ENCODE data around the gene GBA3. TPM values are rescaled to one million over a fixed set of nuclear protein-coding genes. Genes with fewer than 3 reads are reported as not detected.

GBA3 gene
- total and polyA plus RNA-seq, 4 donors, result 0.17 to 0.55 (median 0.45) TPM

GRCh38 chr4:22745234-22745633, 52.5 kb downstream of the GBA3 start:
- Histone ChIP-seq H3K4me1 (ENCODE audit: control insufficient read depth, insufficient read depth, low read length) (no peaks in the 10 kb centered on the region), H3K36me3 (ENCODE audit: control insufficient read depth, insufficient read depth, low read length) (no peaks in the 10 kb centered on the region), H3K27ac (ENCODE audit: low read depth, low read length) (no peak overlapping the region), H3K9me3 (ENCODE audit: control insufficient read depth, insufficient read depth, low read length) (no peaks in the 10 kb centered on the region), H3K27me3 (ENCODE audit: control insufficient read depth, insufficient read depth, low read length) (no peaks in the 10 kb centered on the region), H3K4me3 (ENCODE audit: low read depth, low read length) (no peak overlapping the region)
- no peak for DNase-seq (ENCODE audit: low read depth in 4 of 6, low spot score in 6 of 6)
- no CpG with 5 or more reads among the region's 1 CpG for WGBS (ENCODE audit: insufficient coverage)

GRCh38 chr4:22754116-22754515, 61.4 kb downstream of the GBA3 start:
- 80% methylated on average over 1 of the region's 2 CpGs for WGBS (ENCODE audit: insufficient coverage)
- no peak overlapping the region for H3K27ac ChIP-seq (ENCODE audit: low read depth, low read length)
- no peaks in the 10 kb centered on the region for H3K9me3 ChIP-seq (ENCODE audit: control insufficient read depth, insufficient read depth, low read length)
- no peaks in the 10 kb centered on the region for H3K36me3 ChIP-seq (ENCODE audit: control insufficient read depth, insufficient read depth, low read length)
- no peaks in the 10 kb centered on the region for H3K27me3 ChIP-seq (ENCODE audit: control insufficient read depth, insufficient read depth, low read length)
- no peaks in the 10 kb centered on the region for H3K4me1 ChIP-seq (ENCODE audit: control insufficient read depth, insufficient read depth, low read length)
- no peak overlapping the region for H3K4me3 ChIP-seq (ENCODE audit: low read depth, low read length)
- peak in 1 of 6 donors; percentile 30 for DNase-seq (ENCODE audit: low read depth in 4 of 6, low spot score in 6 of 6)

- no CpG with 5 or more reads among the region's 2 CpGs for WGBS (ENCODE audit: insufficient coverage)
- H3K27me3 ChIP-seq (ENCODE audit: control insufficient read depth, insufficient read depth, low read length), result no peaks in the 10 kb centered on the region
- H3K36me3 ChIP-seq (ENCODE audit: control insufficient read depth, insufficient read depth, low read length), result no peaks in the 10 kb centered on the region
- H3K27ac ChIP-seq (ENCODE audit: low read depth, low read length), result no peak overlapping the region
- DNase-seq (ENCODE audit: low read depth in 4 of 6, low spot score in 6 of 6), result no peak
- no peaks in the 10 kb centered on the region for H3K4me1 ChIP-seq (ENCODE audit: control insufficient read depth, insufficient read depth, low read length)
- no peaks in the 10 kb centered on the region for H3K9me3 ChIP-seq (ENCODE audit: control insufficient read depth, insufficient read depth, low read length)
- no peak overlapping the region for H3K4me3 ChIP-seq (ENCODE audit: low read depth, low read length)
These were observed 69.8 kb downstream of the GBA3 start for GRCh38 chr4:22762548-22762947.

GRCh38 chr4:22764183-22764582, 71.4 kb downstream of the GBA3 start:
- DNase-seq (ENCODE audit: low read depth in 4 of 6, low spot score in 6 of 6), result no peak
- Histone ChIP-seq H3K4me3 (ENCODE audit: low read depth, low read length) (no peak overlapping the region), H3K27me3 (ENCODE audit: control insufficient read depth, insufficient read depth, low read length) (no peaks in the 10 kb centered on the region), H3K9me3 (ENCODE audit: control insufficient read depth, insufficient read depth, low read length) (no peaks in the 10 kb centered on the region), H3K27ac (ENCODE audit: low read depth, low read length) (no peak overlapping the region), H3K4me1 (ENCODE audit: control insufficient read depth, insufficient read depth, low read length) (no peaks in the 10 kb centered on the region), H3K36me3 (ENCODE audit: control insufficient read depth, insufficient read depth, low read length) (no peaks in the 10 kb centered on the region)
- WGBS (ENCODE audit: insufficient coverage), result no CpG with 5 or more reads among the region's 3 CpGs

- H3K9me3 ChIP-seq (ENCODE audit: control insufficient read depth, insufficient read depth, low read length), result no peaks in the 10 kb centered on the region
- DNase-seq (ENCODE audit: low read depth in 4 of 6, low spot score in 6 of 6), result no peak
- no peaks in the 10 kb centered on the region for H3K36me3 ChIP-seq (ENCODE audit: control insufficient read depth, insufficient read depth, low read length)
- H3K27ac ChIP-seq (ENCODE audit: low read depth, low read length), result no peak overlapping the region
- 100% methylated on average over 1 of the region's 2 CpGs for WGBS (ENCODE audit: insufficient coverage)
- H3K4me1 ChIP-seq (ENCODE audit: control insufficient read depth, insufficient read depth, low read length), result no peaks in the 10 kb centered on the region
- no peak overlapping the region for H3K4me3 ChIP-seq (ENCODE audit: low read depth, low read length)
- no peaks in the 10 kb centered on the region for H3K27me3 ChIP-seq (ENCODE audit: control insufficient read depth, insufficient read depth, low read length)
These were observed 73.3 kb downstream of the GBA3 start for GRCh38 chr4:22766068-22766467.

GRCh38 chr4:22778547-22779163, 85.9 kb downstream of the GBA3 start:
- WGBS (ENCODE audit: insufficient coverage), result 97% methylated on average over 32 of the region's 37 CpGs
- Histone ChIP-seq H3K27me3 (ENCODE audit: control insufficient read depth, insufficient read depth, low read length) (no peaks in the 10 kb centered on the region), H3K36me3 (ENCODE audit: control insufficient read depth, insufficient read depth, low read length) (no peaks in the 10 kb centered on the region), H3K4me3 (ENCODE audit: low read depth, low read length) (no peak overlapping the region), H3K4me1 (ENCODE audit: control insufficient read depth, insufficient read depth, low read length) (no peaks in the 10 kb centered on the region), H3K27ac (ENCODE audit: low read depth, low read length) (no peak overlapping the region), H3K9me3 (ENCODE audit: control insufficient read depth, insufficient read depth, low read length) (no peaks in the 10 kb centered on the region)
- no peak for DNase-seq (ENCODE audit: low read depth in 4 of 6, low spot score in 6 of 6)

GRCh38 chr4:22780317-22780716, 87.6 kb downstream of the GBA3 start:
- H3K36me3 ChIP-seq (ENCODE audit: control insufficient read depth, insufficient read depth, low read length), result no peaks in the 10 kb centered on the region
- no peaks in the 10 kb centered on the region for H3K9me3 ChIP-seq (ENCODE audit: control insufficient read depth, insufficient read depth, low read length)
- DNase-seq (ENCODE audit: low read depth in 4 of 6, low spot score in 6 of 6), result peak in 2 of 6 donors; percentile 6 to 51
- H3K27ac ChIP-seq (ENCODE audit: low read depth, low read length), result no peak overlapping the region
- H3K4me3 ChIP-seq (ENCODE audit: low read depth, low read length), result no peak overlapping the region
- H3K4me1 ChIP-seq (ENCODE audit: control insufficient read depth, insufficient read depth, low read length), result no peaks in the 10 kb centered on the region
- H3K27me3 ChIP-seq (ENCODE audit: control insufficient read depth, insufficient read depth, low read length), result no peaks in the 10 kb centered on the region
- WGBS (ENCODE audit: insufficient coverage), result 56% methylated on average over 2 of the region's 4 CpGs

- Histone ChIP-seq H3K4me3 (ENCODE audit: low read depth, low read length) (no peak overlapping the region), H3K4me1 (ENCODE audit: control insufficient read depth, insufficient read depth, low read length) (no peaks in the 10 kb centered on the region), H3K27me3 (ENCODE audit: control insufficient read depth, insufficient read depth, low read length) (no peaks in the 10 kb centered on the region), H3K27ac (ENCODE audit: low read depth, low read length) (no peak overlapping the region), H3K36me3 (ENCODE audit: control insufficient read depth, insufficient read depth, low read length) (no peaks in the 10 kb centered on the region), H3K9me3 (ENCODE audit: control insufficient read depth, insufficient read depth, low read length) (no peaks in the 10 kb centered on the region)
- peak in 1 of 6 donors; percentile 24 for DNase-seq (ENCODE audit: low read depth in 4 of 6, low spot score in 6 of 6)
- 80% methylated on average over 3 of the region's 3 CpGs for WGBS (ENCODE audit: insufficient coverage)
These were observed 88.1 kb downstream of the GBA3 start for GRCh38 chr4:22780797-22781196.

GRCh38 chr4:22787753-22788375, 95.1 kb downstream of the GBA3 start:
- Histone ChIP-seq H3K27ac (ENCODE audit: low read depth, low read length) (no peak overlapping the region), H3K4me1 (ENCODE audit: control insufficient read depth, insufficient read depth, low read length) (no peaks in the 10 kb centered on the region), H3K9me3 (ENCODE audit: control insufficient read depth, insufficient read depth, low read length) (no peaks in the 10 kb centered on the region), H3K36me3 (ENCODE audit: control insufficient read depth, insufficient read depth, low read length) (no peaks in the 10 kb centered on the region), H3K27me3 (ENCODE audit: control insufficient read depth, insufficient read depth, low read length) (no peaks in the 10 kb centered on the region), H3K4me3 (ENCODE audit: low read depth, low read length) (no peak overlapping the region)
- WGBS (ENCODE audit: insufficient coverage), result no CpG with 5 or more reads among the region's 6 CpGs
- no peak for DNase-seq (ENCODE audit: low read depth in 4 of 6, low spot score in 6 of 6)

- Histone ChIP-seq H3K27ac (ENCODE audit: low read depth, low read length) (no peak overlapping the region), H3K36me3 (ENCODE audit: control insufficient read depth, insufficient read depth, low read length) (no peaks in the 10 kb centered on the region), H3K27me3 (ENCODE audit: control insufficient read depth, insufficient read depth, low read length) (no peaks in the 10 kb centered on the region), H3K9me3 (ENCODE audit: control insufficient read depth, insufficient read depth, low read length) (no peaks in the 10 kb centered on the region), H3K4me3 (ENCODE audit: low read depth, low read length) (no peak overlapping the region), H3K4me1 (ENCODE audit: control insufficient read depth, insufficient read depth, low read length) (no peaks in the 10 kb centered on the region)
- peak in 1 of 6 donors; percentile 59 for DNase-seq (ENCODE audit: low read depth in 4 of 6, low spot score in 6 of 6)
- WGBS (ENCODE audit: insufficient coverage), result no CpG with 5 or more reads among the region's 2 CpGs
These were observed 97.9 kb downstream of the GBA3 start for GRCh38 chr4:22790631-22791030.
